MM.1S (cell line): Measurements from ENCODE around the gene OR8B8.

Experiments
- DNase-seq: peaks from one replicate; pipeline ENCODE4 v3.0.0-alpha.2; 2015
- H2AFZ ChIP-seq: fragments of 300-600 bp; sonication (generic); 2 replicates; pipeline ENCODE4 v1.6.0; 2016; ENCODE audit warnings: antibody characterized with exemption, low read length
- H3F3A ChIP-seq: fragments of 300-600 bp; sonication (generic); 2 replicates; pipeline ENCODE4 v1.6.1; 2016; ENCODE audit warnings: mild to moderate bottlenecking, antibody characterized with exemption, low read length, moderate library complexity, mixed read lengths; ENCODE audit not compliant: insufficient read depth
- H3K27ac ChIP-seq: fragments of 300-600 bp; sonication (generic); 2 replicates; pipeline ENCODE4 v1.5.1; 2016; ENCODE audit warnings: mild to moderate bottlenecking, low read length
- H3K27me3 ChIP-seq: fragments of 300-600 bp; sonication (generic); replicated peaks from 2 replicates; pipeline ENCODE4 v1.6.0; 2016; ENCODE audit warnings: low read length; ENCODE audit not compliant: insufficient read depth
- H3K36me3 ChIP-seq: fragments of 300-600 bp; sonication (generic); replicated peaks from 2 replicates; pipeline ENCODE4 v1.6.1; 2016; ENCODE audit warnings: mild to moderate bottlenecking, low read length, mixed read lengths; ENCODE audit not compliant: insufficient read depth
- H3K4me1 ChIP-seq: fragments of 300-600 bp; sonication (generic); 2 replicates; pipeline ENCODE4 v1.6.1; 2016; ENCODE audit warnings: low read length, mixed read lengths
- H3K4me2 ChIP-seq: fragments of 300-600 bp; sonication (generic); 2 replicates; pipeline ENCODE4 v1.6.0; 2016; ENCODE audit warnings: low read depth, low read length
- H3K4me3 ChIP-seq: fragments of 300-600 bp; sonication (generic); 2 replicates; pipeline ENCODE4 v1.5.1; 2016; ENCODE audit warnings: low read length, mixed read lengths
- H3K79me2 ChIP-seq: fragments of 300-600 bp; sonication (generic); 2 replicates; pipeline ENCODE4 v1.6.1; 2016; ENCODE audit warnings: mixed run types, low read length, mixed read lengths
- H3K9ac ChIP-seq: fragments of 300-600 bp; sonication (generic); 2 replicates; pipeline ENCODE4 v1.6.1; 2016; ENCODE audit warnings: low read length, mixed read lengths
- H3K9me2 ChIP-seq: fragments of 300-600 bp; sonication (generic); replicated peaks from 2 replicates; pipeline ENCODE4 v1.6.1; 2016; ENCODE audit warnings: mild to moderate bottlenecking, low read length, mixed read lengths; ENCODE audit not compliant: insufficient read depth
- H3K9me3 ChIP-seq: fragments of 300-600 bp; sonication (generic); replicated peaks from 2 replicates; pipeline ENCODE4 v1.6.1; 2016; ENCODE audit warnings: mild to moderate bottlenecking, low read length, mixed read lengths; ENCODE audit not compliant: insufficient read depth
- H4K20me1 ChIP-seq: fragments of 300-600 bp; sonication (generic); 2 replicates; pipeline ENCODE4 v1.6.1; 2016; ENCODE audit warnings: mild to moderate bottlenecking, low read length, moderate library complexity, mixed read lengths; ENCODE audit not compliant: insufficient read depth
- CTCF ChIP-seq: fragments of 300-600 bp; sonication (generic); IDR thresholded peaks from 2 replicates; pipeline ENCODE4 v1.5.1; 2016; ENCODE audit warnings: antibody characterized with exemption, low read length, mixed read lengths
- EZH2 ChIP-seq: fragments of 300-600 bp; sonication (generic); optimal IDR thresholded peaks from 2 replicates; pipeline ENCODE3; 2017; ENCODE audit warnings: low read depth, mild to moderate bottlenecking, antibody characterized with exemption, low read length, mixed read lengths
- EZH2phosphoT487 ChIP-seq: fragments of 300-600 bp; sonication (generic); IDR thresholded peaks from 2 replicates; pipeline ENCODE4 v1.6.1; 2018; ENCODE audit warnings: antibody characterized with exemption, low read length

OR8B8 gene

GRCh38 chr11:124482362-124483147 is 37.1 kb upstream of the OR8B8 start:
- Histone ChIP-seq H3K27me3 (no peaks in the 10 kb centered on the region), H3F3A (0 out of 2 replicates have a peak, but pooled peaks cover 2% of the 10 kb centered on the region), H3K9ac (no peak overlapping the region), H3K27ac (no peak overlapping the region), H3K9me3 (no peaks in the 10 kb centered on the region), H3K79me2 (no peaks in the 10 kb centered on the region), H3K9me2 (no peaks in the 10 kb centered on the region), H3K4me1 (peaks cover 3% of the 10 kb centered on the region; the same call in 1 of the 2 replicates), H3K4me2 (no peak overlapping the region), H2AFZ (no peak overlapping the region), H3K4me3 (no peak overlapping the region), H4K20me1 (no peaks in the 10 kb centered on the region), H3K36me3 (no peaks in the 10 kb centered on the region)
- TF ChIP-seq EZH2phosphoT487 (no peak), EZH2 (no peak), CTCF (no peak)
- DNase-seq: no peak

- peak; percentile 54 for DNase-seq
- Histone ChIP-seq H4K20me1 (no peaks in the 10 kb centered on the region), H3K4me3 (peak overlapping the region; percentile 41), H3K79me2 (no peaks in the 10 kb centered on the region), H3K4me1 (peaks cover 3% of the 10 kb centered on the region; the same call in 1 of the 2 replicates), H3K9ac (no peak overlapping the region), H3F3A (0 out of 2 replicates have a peak, but pooled peaks cover 2% of the 10 kb centered on the region), H3K9me3 (no peaks in the 10 kb centered on the region), H3K4me2 (peak overlapping the region; percentile 40), H3K27me3 (no peaks in the 10 kb centered on the region), H3K36me3 (no peaks in the 10 kb centered on the region), H3K9me2 (no peaks in the 10 kb centered on the region), H2AFZ (peak overlapping the region; percentile 37; the same call in 1 of the 2 replicates), H3K27ac (no peak overlapping the region)
- TF ChIP-seq CTCF (no peak), EZH2phosphoT487 (no peak), EZH2 (no peak)
Observed at GRCh38 chr11:124481365-124482323, 36.1 kb upstream of the OR8B8 start.

GRCh38 chr11:124479561-124479960 is 34.1 kb upstream of the OR8B8 start:
- Histone ChIP-seq H3K27me3 (no peaks in the 10 kb centered on the region), H3K27ac (no peak overlapping the region), H2AFZ (no peak overlapping the region), H3K9ac (no peak overlapping the region), H3F3A (0 out of 2 replicates have a peak, but pooled peaks cover 2% of the 10 kb centered on the region), H4K20me1 (no peaks in the 10 kb centered on the region), H3K9me2 (no peaks in the 10 kb centered on the region), H3K79me2 (no peaks in the 10 kb centered on the region), H3K36me3 (no peaks in the 10 kb centered on the region), H3K4me2 (no peak overlapping the region), H3K4me1 (peaks cover 3% of the 10 kb centered on the region; the same call in 1 of the 2 replicates), H3K4me3 (no peak overlapping the region), H3K9me3 (no peaks in the 10 kb centered on the region)
- no peak for DNase-seq
- no peak for TF ChIP-seq EZH2
- no peak for TF ChIP-seq EZH2phosphoT487
- TF ChIP-seq CTCF: no peak
